Astrocyte of the hippocampus (primary cell): Measurements from ENCODE around the gene TBC1D9B.
"Not testable (repeated sequence)": the region's sequence is repeated elsewhere in the genome, so short reads cannot be mapped to it uniquely, and the experiment has no call there.

Source experiments
- DNase-seq: peaks from one replicate; pipeline ENCODE4 v3.0.0; 2011; ENCODE audit warnings: low read depth, low spot score

The TBC1D9B gene

DNA sequence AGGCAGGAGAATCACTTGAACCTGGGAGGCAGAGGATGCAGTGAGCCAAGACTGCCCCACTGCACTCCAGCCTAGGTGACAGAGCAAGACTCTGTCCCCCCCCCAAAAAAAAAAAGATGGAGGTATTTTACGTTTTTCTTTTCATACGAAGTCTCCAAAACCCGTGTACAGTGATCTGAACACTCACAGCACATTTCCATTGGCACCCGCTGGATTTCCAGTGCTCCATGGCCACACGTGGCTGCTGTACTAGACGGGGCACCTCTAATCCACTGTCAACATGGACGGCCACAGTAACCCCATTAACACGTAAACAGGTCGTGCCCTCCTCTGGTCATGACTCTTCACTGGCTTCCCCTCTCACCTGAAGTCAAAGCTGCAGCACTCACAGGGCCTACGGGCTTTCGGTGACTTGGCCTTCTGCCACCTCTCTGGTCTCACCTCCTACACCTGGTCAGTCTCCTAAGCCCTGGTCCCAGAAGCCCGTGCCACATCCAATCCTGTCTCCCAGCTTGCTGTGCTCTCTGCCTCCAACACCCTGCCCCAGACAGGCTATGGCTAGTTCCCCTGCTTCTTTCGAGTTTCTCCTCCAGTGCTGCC, 22.1 kb downstream of the TBC1D9B start:
- no peak for DNase-seq

DNA sequence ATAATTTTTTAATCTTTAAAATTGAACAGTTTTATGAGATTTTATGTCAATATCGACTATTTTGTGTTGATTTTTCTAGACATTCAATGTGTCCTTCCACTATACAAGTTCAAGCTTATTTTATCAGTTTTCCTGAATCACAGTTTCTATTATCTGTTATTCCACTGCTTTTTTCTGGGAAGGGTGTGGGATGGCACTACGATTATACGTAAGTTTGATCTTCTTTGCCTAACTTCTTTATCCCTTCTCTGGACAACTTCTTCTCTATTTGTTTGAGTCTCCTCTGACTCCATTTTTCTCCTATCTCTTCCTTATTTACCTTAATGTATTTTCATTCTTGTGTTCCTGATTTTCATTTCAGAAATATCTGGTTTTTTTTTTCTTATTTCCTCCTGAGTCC, 24.5 kb downstream of the TBC1D9B start:
- no peak for DNase-seq

DNA sequence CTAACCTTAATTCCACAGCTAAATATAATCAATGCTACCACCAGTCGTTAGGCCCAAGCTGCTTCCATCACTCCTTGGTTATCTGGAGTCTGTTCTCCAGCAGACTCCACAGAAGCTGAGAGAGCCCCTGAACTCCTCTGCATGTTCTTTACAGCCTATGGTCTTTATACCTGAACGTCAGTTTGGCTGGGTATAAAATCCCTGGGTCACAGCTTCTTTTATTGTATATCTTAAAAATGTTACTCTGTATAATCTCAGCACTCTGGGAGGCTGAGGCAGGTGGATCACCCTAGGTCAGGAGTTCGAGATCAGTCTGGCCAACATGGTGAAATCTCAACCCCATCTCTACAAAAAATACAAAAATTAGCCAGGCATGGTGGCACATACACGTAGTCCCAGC, 25.4 kb downstream of the TBC1D9B start:
- no peak for DNase-seq

GRCh38 chr5:179880848-179881590, 26.7 kb downstream of the TBC1D9B start:
- DNase-seq: no peak

DNA sequence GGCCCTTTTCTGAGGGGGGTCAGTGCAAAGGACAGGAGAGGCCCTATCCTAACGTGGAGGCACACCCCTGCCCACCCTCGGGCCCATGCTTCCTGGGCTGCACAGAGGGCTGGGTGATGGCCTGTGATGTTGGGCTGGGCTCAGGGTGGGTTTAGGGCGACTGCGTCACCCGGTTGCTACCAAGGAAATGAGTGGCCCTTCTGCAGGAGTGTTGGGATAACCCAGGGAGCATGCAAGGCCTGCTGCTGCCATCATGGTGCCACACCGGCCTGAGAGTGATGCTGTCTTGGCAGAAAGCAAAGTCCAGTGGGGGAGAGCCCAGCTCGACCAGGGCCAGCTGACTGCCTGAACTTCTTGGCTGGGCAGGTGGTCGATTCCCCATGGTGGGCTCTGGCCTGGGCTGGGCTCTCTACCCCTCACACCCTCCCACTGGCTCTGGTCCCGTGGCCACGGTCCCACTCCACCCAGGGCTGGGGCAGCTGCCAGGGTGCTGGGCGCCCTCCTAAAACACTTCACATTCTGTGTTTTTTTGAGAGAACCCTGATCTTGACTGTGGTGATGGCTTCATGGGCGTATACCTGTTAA, 27.5 kb downstream of the TBC1D9B start:
- no peak for DNase-seq

DNA sequence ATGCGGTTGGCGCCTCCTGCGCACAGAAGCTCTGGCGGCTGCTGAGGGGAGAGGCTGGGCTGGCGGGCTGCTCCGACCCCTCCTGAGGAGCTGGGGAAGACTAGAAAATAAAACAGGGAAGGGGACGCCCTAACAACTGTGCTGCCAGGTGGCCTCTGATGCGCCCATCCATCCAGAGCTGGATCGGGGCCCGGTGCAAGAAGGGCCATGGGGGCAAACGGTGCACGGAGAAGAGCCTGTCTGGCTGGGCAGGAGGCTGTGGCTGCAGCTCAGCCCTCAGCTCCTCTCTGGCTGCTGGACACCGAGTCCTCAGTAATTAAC, 28.0 kb downstream of the TBC1D9B start:
- DNase-seq: no peak

DNA sequence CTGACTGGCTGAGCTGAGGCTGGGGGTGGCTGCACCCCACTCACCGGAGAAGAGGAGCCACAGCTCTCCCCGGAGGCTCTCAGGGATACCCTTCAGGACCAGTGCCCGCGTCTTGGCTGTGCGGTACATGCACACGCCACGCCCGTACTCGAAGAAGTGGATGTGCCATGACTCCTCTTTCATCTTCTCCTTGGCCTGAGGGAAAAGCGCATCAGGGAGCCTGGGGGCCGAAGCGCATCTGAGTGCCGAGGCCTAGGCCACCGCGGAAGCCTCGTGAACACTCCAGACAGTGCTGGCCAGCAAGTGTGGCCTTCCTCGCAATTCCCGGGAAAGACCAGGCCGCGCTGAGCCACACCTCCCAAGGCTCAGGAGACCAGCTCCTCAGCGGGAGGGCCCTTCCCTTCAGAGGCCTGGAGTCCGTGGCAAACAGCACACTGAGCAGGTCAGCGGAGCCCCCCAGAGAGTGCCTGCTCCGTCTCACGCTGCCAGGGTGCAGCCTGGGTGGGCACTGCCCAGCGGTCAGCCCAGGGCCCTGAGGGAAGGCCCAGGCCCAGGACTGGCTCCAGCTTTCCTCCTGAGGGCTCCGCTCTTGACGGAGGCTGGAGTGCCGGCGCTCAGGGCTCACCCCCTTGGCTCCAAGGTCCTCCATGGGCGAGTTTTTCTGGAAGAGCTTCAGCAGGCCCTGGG, 28.6 kb downstream of the TBC1D9B start:
- DNase-seq: no peak

GRCh38 chr5:179878222-179879002, 29.3 kb downstream of the TBC1D9B start:
- peak; percentile 30 for DNase-seq

DNA sequence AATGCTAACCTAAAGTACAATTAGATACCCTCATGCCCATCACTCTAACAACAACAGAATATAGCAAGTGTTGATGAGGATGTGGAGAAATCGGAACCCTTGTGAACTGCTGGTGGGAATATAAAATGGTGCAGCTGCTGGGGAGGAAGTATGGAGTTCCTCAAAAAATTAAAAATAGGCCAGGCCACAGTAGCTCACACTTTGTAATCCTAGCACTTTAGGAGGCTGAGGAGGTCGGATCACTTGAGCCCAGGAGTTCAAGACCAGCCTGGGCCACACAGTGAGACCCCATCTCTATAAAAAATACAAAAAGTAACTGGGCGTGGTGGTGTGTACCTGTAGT, 31.1 kb downstream of the TBC1D9B start:
- no peak for DNase-seq

GRCh38 chr5:179875741-179876609, 31.7 kb downstream of the TBC1D9B start:
- DNase-seq: no peak

DNA sequence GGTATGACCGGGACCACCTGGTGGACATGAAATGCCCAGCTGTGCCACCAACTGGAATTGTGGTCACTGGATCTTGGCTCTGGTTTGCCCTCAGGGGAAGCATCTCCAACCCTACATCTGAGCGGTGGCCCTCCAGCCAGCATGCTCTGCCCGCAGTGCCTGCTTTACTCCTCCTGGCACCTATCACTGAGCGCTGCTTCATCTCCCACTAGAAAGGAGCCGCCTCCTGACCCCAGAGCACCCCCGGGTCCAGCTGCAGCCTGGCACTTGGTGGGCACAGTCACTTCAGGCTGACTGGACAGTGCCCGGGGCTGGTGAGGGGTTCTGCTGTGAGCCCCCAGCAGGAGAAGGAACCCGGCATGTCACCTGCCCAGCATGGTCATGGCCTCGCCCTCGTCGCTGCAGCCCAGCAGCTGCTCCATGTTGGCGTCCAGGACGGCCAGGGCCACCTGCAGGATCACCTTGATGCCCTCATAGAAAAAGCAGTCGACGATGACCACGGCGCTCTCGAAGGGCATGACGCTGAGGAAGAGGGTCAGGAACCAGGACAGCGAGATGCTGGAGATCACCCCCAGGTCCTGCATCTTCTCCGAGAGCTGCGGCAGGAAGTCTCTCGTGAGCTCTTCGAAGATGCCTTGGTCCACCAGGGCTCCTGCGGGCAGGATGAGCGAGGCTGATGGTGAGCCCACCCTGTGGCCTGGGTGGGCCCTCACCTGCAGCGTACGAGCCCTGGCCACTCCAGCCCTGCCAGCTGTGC, 33.0 kb downstream of the TBC1D9B start:
- DNase-seq: no peak

DNA sequence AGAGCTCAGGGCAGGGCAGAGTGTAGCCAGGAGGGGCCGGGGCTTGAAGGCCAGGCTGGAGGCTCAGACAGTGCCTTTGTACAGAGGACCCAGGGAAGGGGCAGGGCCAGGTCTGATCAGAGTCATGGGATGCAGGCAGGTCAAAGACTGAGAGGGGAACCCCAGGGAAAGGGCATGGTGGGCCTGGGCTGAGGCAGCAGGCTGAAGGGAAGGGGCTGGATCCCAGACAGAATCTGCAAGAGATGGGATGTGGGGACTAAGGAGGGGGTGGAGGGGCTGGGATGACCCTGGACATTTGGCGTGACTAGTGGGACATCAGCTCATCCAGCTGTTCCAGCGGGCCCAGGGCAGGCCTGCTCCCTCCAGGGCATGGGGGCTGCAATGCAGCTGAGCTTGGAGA, 33.6 kb downstream of the TBC1D9B start:
- DNase-seq: no peak

- no peak for DNase-seq
Measured at GRCh38 chr5:179873588-179874110, 34.0 kb downstream of the TBC1D9B start.

DNA sequence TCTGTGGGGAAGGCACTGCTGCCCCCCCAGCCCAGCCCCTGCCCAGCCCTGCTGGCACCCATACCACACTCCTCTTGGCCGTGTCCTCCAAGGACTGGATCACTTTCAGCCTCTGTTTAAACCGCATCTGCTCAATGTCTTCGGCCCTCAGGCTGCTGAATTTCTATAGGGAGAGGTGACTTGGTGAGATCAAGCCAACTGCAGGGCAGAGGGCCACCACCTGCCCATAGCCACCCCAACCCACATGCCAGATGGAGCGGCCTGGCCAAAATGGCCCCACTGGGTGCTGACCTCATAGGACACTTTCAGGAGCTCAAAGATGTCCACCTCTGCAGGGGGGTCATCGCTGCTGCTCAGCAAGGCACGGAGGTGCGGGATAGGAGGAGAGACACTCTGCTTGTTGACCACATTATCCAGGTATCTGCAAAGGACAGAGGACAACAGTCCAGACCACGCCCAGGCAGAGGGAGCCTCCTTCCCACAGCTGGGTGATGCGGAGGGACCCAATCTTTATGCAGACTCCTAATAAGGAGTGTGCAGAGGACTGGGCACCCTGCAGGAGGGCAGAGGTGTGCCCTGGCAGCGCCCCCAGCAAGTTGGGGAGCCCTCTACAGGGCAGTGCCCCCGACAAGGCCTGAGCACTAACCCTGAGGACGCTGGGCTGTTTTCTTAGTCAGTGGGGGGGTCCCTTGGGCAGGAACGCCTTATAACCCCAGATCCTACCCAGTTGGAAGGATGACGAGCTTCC, 34.7 kb downstream of the TBC1D9B start:
- no peak for DNase-seq

DNA sequence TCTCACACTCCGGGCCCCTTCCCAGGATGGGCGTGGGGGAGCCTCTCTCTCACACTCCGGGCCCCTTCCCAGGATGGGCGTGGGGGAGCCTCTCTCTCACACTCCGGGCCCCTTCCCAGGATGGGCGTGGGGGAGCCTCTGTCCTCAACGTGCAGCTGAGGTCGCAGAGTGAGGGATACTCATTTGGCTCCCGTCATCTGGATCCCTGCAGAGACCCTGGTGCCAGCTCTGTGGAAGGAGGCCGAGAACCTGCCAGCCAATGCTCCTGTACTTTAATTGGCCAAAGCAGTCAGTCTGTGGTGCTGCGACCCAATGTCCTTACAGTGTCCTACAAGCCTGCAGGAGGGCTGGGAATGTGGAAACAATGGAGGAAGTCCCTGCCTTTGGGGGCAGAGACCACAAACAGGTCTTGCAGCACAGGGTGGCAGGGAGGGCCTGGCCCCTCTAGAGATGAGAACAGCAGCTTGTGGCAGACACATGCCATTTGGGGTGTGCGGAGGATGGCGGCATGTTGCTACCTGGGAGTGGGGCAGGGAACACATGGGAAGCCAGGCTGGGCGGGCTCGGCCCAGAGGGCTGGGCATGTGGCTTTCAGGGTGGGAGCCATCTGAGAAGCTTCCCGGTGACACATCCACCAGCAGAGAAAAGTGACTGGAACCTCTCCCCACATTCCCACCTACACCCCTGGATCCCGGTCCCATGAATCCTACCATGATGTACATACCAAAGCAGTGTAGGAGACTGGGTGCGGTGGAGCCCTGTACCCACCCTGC, 35.5 kb downstream of the TBC1D9B start:
- DNase-seq: no peak

DNA sequence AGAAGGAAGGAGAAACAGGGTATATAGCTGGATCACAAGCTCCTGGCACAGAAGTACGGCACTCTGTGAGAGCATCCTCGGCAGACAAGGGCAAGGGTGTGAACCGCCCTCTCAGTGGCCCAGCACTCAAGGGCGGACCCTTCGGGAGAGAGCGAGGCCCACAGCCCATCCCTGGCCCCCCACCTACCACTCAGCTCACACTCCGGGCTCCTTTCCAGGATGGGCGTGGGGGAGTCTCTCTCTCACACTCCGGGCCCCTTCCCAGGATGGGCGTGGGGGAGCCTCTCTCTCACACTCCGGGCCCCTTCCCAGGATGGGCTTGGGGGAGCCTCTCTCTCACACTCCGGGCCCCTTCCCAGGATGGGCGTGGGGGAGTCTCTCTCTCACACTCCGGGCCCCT, 36.2 kb downstream of the TBC1D9B start:
- DNase-seq: not testable (repeated sequence)

DNA sequence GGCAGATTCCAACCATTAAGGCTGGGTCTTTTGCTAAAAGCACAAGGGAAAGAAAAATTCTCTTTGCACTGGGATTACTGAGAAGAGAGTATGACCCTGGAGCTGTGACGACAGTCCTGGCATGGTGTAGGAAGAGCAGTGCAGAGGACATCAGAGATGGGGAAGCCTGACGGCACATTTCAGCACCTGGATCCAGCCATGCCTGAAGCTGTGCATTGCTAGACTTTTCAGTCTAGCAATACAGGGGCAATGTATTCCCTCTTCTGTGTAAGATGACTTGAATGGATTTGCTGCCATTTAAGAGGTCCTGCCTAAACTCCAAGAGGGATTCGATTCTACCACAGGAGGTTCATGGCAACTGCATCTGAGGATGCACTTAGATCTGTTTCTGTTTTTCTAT, 36.7 kb downstream of the TBC1D9B start:
- DNase-seq: no peak

DNA sequence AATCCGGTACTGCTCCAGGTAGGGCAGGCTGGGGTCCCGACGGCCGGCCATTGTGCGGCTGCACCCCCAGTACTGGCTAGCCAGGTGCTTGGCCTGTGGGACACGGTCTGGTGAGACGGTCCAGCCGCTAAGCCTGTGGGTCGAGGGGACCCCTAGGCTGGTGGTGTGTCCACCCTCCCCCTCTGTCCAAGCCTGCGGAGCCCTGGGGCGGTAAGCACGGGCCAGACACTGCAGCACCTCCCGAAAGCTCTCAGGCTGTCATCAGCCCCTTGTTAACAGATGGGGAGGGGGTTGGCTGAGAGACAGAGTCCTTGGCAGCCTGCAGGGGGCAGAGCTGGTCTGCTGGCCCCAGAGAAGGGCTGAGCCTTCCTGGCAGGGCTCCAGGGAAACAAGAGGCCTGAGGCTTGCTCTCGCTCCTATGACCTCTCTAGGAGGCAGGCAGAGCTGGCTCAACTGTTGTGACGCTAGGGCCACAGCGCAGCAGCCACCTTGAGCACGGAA, 37.2 kb downstream of the TBC1D9B start:
- peak; percentile 65 for DNase-seq
